KOPT-K1 (cell line): ENCODE results near the gene IGSF23.

Experiments
- H3K27ac ChIP-seq: fragments of 200-600 bp; sonication (generic); 2 replicates; pipeline ENCODE4 v1.5.1; 2016; ENCODE audit warnings: antibody characterized with exemption, mild to moderate bottlenecking, low read depth, low read length; ENCODE audit not compliant: poor library complexity, severe bottlenecking
- H3K36me3 ChIP-seq: fragments of 200-600 bp; sonication (generic); 2 replicates; pipeline ENCODE4 v1.5.1; 2017; ENCODE audit warnings: antibody characterized with exemption, mild to moderate bottlenecking, low read length, moderate library complexity; ENCODE audit not compliant: insufficient read depth
- H3K9me3 ChIP-seq: fragments of 200-600 bp; sonication (generic); 2 replicates; pipeline ENCODE4 v1.5.1; 2017; ENCODE audit warnings: antibody characterized with exemption, low read length, mild to moderate bottlenecking; ENCODE audit not compliant: insufficient read depth, poor library complexity, severe bottlenecking

The IGSF23 gene

GRCh38 chr19:44636439-44637389 is 23.4 kb downstream of the IGSF23 start:
- Histone ChIP-seq H3K36me3 (no peaks in the 10 kb centered on the region), H3K9me3 (no peaks in the 10 kb centered on the region), H3K27ac (no peak overlapping the region)

- H3K9me3 ChIP-seq = no peaks in the 10 kb centered on the region
- H3K36me3 ChIP-seq = no peaks in the 10 kb centered on the region
- no peak overlapping the region for H3K27ac ChIP-seq
These were observed 24.0 kb downstream of the IGSF23 start for GRCh38 chr19:44637390-44637764.

- Histone ChIP-seq H3K27ac (no peak overlapping the region), H3K36me3 (no peaks in the 10 kb centered on the region), H3K9me3 (no peaks in the 10 kb centered on the region)
These were observed 27.2 kb downstream of the IGSF23 start for GRCh38 chr19:44640518-44640917.

DNA sequence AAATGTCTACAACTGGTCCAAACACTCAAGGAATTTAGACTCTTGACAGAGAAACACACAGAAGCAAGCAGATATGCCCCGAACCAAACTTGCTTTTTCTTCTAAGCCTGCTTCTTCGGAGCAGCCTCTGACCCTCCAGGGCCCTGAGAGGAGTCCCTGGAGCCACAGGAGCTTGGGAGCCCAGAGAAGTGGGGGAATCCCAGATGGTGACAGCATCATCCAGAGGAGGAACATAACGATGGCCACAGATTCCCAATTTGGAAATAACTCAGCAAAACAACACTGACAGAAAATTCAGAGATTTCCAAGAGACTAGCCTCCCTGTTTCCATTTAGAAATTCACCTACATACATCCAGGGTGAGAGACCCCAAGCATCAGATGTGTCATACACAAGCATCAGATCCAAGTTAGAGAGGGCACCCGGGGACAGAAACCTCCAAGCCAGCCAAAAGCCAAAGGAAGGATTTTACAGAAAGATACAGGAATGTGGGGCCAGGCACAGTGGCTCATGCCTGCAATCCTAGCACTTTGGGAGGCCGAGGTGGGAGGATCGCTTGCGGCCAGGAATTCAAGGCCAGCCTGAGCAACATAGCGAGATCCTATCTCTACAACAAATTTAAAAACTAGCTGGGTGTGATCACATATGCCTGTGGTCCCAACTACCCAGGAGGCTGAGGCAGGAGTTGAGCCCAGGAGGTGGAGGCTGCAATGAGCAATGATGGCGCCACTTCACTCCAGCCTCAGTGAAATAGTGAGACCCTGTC is 28.3 kb downstream of the IGSF23 start:
- Histone ChIP-seq H3K36me3 (no peaks in the 10 kb centered on the region), H3K27ac (no peak overlapping the region), H3K9me3 (no peaks in the 10 kb centered on the region)

DNA sequence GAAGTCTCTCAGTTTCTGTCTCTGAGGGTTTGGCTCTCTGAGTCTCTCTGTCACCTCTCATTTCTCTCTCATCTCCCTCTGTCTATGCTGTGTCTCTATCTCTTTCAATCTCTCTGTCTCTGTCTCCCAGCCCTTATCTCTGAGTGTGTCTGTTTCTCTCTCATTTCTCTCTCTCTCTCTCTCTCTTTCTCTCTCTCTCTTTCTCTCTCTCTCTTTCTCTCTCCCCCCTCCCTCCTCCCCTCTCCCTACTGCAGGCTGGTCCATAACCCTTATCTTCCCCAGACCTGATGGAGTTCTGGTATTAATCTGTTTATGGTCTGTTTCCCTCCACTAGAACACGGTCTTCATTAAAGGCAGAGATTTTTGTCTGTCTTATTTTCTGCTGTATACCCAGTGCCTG is 29.0 kb downstream of the IGSF23 start:
- no peak overlapping the region for H3K27ac ChIP-seq
- no peaks in the 10 kb centered on the region for H3K9me3 ChIP-seq
- no peaks in the 10 kb centered on the region for H3K36me3 ChIP-seq

DNA sequence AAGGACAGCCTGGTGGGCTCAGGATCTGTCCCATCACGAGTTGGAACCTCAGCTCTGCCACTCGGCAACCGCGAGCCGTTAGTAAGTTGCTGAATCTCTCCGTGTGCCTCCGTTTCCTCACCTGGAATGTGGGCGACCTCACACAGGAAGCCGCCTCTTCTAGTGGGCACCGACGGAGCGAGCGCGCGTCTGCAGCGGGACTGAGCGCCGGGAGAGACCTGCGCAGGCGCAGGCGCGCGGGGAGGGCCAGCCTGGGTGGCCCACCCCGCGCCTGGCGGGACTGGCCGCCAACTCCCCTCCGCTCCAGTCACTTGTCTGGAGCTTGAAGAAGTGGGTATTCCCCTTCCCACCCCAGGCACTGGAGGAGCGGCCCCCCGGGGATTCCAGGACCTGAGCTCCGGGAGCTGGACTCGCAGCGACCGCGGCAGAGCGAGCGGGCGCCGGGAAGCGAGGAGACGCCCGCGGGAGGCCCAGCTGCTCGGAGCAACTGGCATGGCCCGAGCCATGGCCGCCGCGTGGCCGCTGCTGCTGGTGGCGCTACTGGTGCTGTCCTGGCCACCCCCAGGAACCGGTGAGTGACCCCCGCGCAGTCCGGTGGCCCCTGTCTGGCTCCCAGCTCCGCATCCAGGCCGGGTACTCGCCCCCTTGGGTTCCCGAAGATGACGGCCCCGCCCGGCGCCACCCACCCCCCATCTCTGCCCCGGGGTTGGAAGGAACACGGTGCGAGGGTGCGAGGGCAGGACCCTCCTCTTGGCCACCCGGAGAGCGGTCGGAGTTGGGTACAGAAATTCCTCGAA is 30.4 kb downstream of the IGSF23 start, which contains the start of gene PVR:
PVR (plus strand) TSS at position 306 of the 797 bp plus-strand sequence; CDS start at position 493, 187 bp downstream.
- no peaks in the 10 kb centered on the region for H3K36me3 ChIP-seq
- H3K9me3 ChIP-seq = no peaks in the 10 kb centered on the region
- no peak within 1 kb of the TSS for H3K27ac ChIP-seq

DNA sequence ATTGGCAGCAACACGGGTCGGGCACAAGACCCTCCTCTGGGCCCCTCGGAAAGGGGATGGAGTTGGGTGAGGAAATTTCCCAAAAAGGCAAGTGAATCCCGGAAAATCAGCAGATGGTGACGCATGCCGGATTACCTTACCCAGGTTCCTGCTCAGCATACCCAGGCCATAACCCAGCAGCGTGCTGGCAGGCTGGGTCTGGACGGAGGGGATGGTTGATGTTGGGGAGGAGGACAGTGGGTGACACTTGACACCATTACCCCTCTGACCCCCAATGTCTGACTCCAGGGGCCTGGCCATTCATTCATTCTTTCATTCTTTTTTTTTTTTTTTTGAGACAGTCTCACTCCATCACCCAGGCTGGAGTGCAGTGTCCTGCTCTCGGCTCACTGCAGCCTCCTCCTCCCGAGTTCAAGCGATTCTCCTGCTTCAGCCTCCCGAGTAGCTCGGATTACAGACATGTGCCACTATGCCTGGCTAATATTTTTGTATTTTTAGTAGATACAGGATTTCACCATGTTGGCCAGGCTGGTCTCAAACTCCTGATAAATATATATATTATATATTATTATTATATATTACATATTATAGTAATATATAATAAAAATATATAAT is 31.1 kb downstream of the IGSF23 start:
- Histone ChIP-seq H3K9me3 (no peaks in the 10 kb centered on the region), H3K27ac (no peak overlapping the region), H3K36me3 (no peaks in the 10 kb centered on the region)

DNA sequence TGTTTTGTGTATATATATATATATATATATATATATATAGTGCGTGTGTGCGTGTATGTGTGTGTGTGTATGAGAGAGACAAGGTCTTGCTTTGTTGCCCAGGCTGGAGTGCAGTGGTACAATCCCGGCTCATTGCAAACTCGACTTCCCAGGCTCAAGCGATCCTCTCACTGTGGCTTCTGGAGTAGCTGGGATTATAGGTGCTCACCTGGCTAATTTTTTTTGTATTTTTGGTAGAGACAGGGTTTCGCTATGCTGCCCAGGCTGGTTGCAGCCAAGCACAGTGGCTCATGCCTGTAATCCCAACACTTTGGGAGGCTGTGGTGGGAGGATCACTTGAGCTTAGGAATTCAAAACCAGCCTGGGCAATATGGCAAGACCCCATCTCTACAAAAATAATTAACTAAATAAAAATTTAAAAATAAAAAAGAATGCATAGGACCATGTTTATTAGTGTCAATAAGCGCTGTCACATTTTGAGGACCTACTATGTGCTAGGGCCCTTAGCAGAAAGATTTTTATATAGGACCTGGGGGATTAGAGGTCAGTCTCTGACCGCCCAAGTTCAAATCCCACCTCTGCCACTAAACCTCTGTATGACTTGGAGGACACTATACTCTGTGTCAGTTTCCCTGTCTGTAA is 32.2 kb downstream of the IGSF23 start:
- Histone ChIP-seq H3K36me3 (no peaks in the 10 kb centered on the region), H3K9me3 (no peaks in the 10 kb centered on the region), H3K27ac (no peak overlapping the region)

DNA sequence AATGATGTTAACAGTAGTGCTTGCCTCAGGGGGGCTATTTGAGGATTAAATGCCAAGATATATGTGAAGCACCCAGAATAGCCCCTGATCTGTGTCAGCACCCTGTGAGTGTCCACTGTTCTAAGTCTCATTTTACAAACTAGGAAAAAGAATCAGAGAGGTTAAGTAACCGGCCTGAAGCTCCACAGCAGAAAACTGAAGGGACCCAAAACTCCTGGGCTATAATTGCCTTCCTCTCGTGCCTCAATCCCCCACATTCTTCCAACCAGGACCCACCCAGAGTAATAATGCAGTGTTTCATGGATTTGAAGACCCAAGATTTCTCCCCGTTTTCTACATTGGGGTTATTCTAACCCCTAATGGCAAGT is 32.7 kb downstream of the IGSF23 start:
- no peak overlapping the region for H3K27ac ChIP-seq
- no peaks in the 10 kb centered on the region for H3K36me3 ChIP-seq
- H3K9me3 ChIP-seq = no peaks in the 10 kb centered on the region

DNA sequence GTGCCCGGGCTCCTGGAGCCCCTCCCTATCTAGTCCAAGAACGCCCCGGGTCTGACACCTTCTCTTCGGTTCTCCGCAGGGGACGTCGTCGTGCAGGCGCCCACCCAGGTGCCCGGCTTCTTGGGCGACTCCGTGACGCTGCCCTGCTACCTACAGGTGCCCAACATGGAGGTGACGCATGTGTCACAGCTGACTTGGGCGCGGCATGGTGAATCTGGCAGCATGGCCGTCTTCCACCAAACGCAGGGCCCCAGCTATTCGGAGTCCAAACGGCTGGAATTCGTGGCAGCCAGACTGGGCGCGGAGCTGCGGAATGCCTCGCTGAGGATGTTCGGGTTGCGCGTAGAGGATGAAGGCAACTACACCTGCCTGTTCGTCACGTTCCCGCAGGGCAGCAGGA is 33.8 kb downstream of the IGSF23 start:
- Histone ChIP-seq H3K9me3 (no peaks in the 10 kb centered on the region), H3K27ac (no peak overlapping the region), H3K36me3 (no peaks in the 10 kb centered on the region)

GRCh38 chr19:44648631-44649251 is 35.4 kb downstream of the IGSF23 start:
- no peaks in the 10 kb centered on the region for H3K36me3 ChIP-seq
- H3K27ac ChIP-seq = no peak overlapping the region
- H3K9me3 ChIP-seq = no peaks in the 10 kb centered on the region

DNA sequence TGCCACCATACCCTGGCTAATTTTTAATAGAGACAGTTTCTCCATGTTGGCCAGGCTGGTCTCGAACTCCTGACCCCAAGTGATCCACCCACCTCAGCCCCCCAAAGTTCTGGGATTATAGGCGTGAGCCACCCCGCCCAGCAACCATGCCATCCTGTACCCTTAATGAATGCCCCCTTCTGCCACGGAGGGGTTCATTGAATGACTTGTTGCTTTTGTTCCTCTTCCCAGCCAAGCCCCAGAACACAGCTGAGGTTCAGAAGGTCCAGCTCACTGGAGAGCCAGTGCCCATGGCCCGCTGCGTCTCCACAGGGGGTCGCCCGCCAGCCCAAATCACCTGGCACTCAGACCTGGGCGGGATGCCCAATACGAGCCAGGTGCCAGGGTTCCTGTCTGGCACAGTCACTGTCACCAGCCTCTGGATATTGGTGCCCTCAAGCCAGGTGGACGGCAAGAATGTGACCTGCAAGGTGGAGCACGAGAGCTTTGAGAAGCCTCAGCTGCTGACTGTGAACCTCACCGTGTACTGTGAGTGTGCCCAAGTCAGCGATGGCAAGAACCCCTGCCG is 36.3 kb downstream of the IGSF23 start:
- Histone ChIP-seq H3K36me3 (no peaks in the 10 kb centered on the region), H3K9me3 (no peaks in the 10 kb centered on the region), H3K27ac (no peak overlapping the region)

GRCh38 chr19:44653343-44653742 is 40.0 kb downstream of the IGSF23 start:
- H3K27ac ChIP-seq = no peak overlapping the region
- no peaks in the 10 kb centered on the region for H3K9me3 ChIP-seq
- H3K36me3 ChIP-seq = no peaks in the 10 kb centered on the region
